Measurements from ENCODE around the gene C6orf136.

The C6orf136 gene

GRCh38 chr6:30687659-30688431 is 40.9 kb downstream of the C6orf136 start:
- TF ChIP-seq CTCF (IDR thresholded peaks at IDR 0.05; ENCODE audit: low read depth, low read length, missing control alignments), result peak; percentile 43
- in situ Hi-C loops (cut with HindIII; ENCODE audit: low sequenced_read_pairs), result no loop called here
- no peak for DNase-seq (ENCODE audit: low read depth)
- peak overlapping the region; percentile 94 for H3K4me3 ChIP-seq (ENCODE audit: low read depth, low read length)

GRCh38 chr6:30688569-30688968 is 41.6 kb downstream of the C6orf136 start:
- no peak for DNase-seq (ENCODE audit: low read depth)
- peak overlapping the region; percentile 94 for H3K4me3 ChIP-seq (ENCODE audit: low read depth, low read length)
- TF ChIP-seq CTCF (IDR thresholded peaks at IDR 0.05; ENCODE audit: low read depth, low read length, missing control alignments), result no peak
- in situ Hi-C loops (cut with HindIII; ENCODE audit: low sequenced_read_pairs), result no loop called here

GRCh38 chr6:30689022-30689865 is 42.3 kb downstream of the C6orf136 start:
- TF ChIP-seq CTCF (IDR thresholded peaks at IDR 0.05; ENCODE audit: low read depth, low read length, missing control alignments), result no peak
- no peak overlapping the region for H3K4me3 ChIP-seq (ENCODE audit: low read depth, low read length)
- no peak for DNase-seq (ENCODE audit: low read depth)
- in situ Hi-C loops (cut with HindIII; ENCODE audit: low sequenced_read_pairs), result no loop called here

DNA sequence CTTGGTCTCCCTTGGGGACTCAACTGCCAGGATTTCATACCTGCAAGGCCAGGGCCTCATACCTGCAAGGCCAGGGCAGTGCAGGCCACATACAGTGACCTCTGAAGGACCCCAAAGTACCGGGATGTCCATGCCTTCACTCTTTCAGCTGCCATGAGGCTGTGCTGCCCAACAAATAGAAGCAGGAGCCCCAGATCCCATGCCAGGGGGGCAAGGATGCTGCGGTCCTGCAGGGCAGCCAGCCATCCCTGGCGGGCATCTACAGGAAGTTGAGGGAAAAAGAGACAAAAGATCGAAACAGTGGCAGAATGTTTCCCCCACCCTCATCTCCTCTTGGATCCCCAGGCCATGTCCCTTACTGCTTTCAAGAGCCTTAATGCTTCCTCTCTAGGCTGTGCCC is 43.1 kb downstream of the C6orf136 start:
- no peak for TF ChIP-seq CTCF (IDR thresholded peaks at IDR 0.05; ENCODE audit: low read depth, low read length, missing control alignments)
- H3K4me3 ChIP-seq (ENCODE audit: low read depth, low read length), result peak overlapping the region; percentile 66
- in situ Hi-C loops (cut with HindIII; ENCODE audit: low sequenced_read_pairs), result no loop called here
- no peak for DNase-seq (ENCODE audit: low read depth)

DNA sequence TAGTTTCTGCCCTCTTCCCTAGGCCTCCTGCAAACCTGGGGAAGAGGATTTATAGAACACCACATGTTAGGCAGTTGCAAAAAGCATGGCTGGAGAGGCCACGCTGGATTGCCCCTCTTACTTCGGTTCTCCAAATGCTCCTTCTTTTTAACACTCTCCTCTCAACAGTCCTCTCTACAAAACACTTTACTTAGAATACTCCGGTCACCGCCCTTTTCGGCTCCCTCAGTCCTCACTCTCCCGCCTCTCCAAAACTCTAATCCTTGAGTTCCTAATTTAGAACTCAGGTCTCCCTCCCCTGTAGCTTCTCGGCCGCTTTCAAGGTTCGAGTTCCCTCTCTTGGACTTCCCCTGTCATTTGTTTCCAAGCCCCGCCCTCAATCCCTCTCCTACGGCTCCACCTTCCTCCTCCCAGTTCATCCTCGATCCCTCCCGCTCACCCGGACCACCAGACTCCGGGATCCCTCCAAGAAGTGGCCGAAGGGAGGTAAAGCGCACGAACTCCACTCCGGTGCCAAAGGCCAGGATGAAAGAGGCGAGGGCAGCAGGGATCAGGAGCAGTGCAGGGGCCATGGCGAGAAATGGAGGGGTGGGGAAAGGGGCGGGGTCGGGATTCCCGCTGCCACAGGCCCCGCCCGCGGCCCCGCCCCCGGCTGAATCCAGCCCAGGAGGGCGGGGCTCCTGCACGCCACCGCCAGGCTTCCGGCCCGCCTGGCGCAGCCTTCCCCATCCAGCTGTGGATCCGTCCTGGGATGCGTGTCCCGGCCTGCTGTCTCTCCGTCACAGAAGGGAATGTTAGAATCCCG is 43.7 kb downstream of the C6orf136 start, which contains the start of gene NRM:
TSS of gene NRM (minus strand) at position 582 of the 805 bp plus-strand sequence. CDS start at position 572, 10 bp downstream.
- peak; percentile 42 for DNase-seq (ENCODE audit: low read depth)
- peak within 1 kb of the TSS; percentile 66 for H3K4me3 ChIP-seq (ENCODE audit: low read depth, low read length)
- no peak for TF ChIP-seq CTCF (IDR thresholded peaks at IDR 0.05; ENCODE audit: low read depth, low read length, missing control alignments)
- in situ Hi-C loops (cut with HindIII; ENCODE audit: low sequenced_read_pairs), result no loop called here

All from astrocyte of the cerebellum (primary cell).